ENCODE measurements around the gene CST3.
"Not testable (repeated sequence)": the region's sequence is repeated elsewhere in the genome, so short reads cannot be mapped to it uniquely, and the experiment has no call there.

The CST3 gene

DNA sequence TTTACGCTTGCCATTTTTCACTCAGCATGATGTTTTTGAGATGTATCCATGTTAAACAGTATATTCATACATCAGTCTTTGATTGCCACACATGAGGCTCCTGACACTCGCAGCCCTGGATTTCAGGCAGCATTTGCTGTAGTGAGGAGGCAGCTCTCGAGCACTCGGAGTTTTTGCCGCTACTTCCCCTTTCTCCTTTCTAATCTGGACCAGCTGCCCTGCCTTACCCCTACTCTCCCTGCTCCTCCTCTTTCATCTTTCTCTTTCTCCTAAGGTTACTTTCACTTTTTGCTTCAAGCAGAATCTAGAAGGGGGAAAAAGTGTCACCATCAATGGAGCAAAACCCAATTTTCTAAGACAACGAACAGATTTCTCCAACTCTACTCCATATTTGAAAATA lies 5.9 kb upstream of the CST3 start:
- DNase-seq (ENCODE audit: low spot score): no peak

DNA sequence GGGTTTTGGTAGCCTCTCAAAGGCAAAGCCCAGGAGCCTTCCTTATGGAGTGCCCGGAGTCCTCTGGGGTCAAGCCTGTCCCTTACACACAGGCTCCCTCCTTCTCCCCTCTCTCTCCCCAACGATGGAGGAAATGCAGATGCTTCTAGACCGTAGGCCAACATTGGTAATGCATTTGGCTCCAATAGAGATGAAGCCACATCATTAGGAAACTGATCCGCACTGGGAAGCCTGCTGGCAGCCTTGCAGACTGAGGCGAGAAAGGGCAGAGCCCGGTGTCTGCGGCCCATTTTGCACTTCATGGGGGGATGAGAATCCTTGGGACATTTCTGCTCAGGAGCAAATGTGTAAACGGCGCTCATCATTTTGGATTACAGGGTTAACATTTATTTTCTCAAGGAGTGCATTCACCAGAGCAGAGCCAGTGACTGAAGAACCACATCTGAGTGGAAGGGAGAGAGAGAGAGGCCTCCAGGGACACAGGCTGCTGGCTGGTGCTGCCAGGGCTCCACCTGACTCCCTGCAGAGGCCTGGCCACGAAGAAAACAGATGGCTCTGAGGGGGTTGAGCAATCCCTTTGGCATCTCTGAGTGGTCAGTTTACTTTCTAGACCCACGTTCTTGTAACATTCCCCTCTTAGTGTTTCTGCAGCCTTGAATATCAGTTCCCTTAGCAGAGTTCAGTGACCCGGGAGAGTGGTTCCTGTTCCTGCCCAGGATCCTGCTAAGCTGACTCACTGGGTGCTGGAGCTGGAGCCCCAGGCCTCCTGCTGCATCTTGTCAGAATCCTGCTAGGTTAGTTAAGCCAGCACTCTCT lies 4.4 kb upstream of the CST3 start:
- no peak for DNase-seq (ENCODE audit: low spot score)

- DNase-seq (ENCODE audit: low spot score): no peak
Observed at GRCh38 chr20:23640671-23641667, 3.2 kb upstream of the CST3 start.

- DNase-seq (ENCODE audit: low spot score): no peak
Observed at GRCh38 chr20:23640018-23640601, 2.4 kb upstream of the CST3 start.

GRCh38 chr20:23639490-23639958 lies 1.8 kb upstream of the CST3 start:
- no peak for DNase-seq (ENCODE audit: low spot score)

- DNase-seq (ENCODE audit: low spot score): no peak
Observed at GRCh38 chr20:23638309-23638708, 554 bp upstream of the CST3 start.

DNA sequence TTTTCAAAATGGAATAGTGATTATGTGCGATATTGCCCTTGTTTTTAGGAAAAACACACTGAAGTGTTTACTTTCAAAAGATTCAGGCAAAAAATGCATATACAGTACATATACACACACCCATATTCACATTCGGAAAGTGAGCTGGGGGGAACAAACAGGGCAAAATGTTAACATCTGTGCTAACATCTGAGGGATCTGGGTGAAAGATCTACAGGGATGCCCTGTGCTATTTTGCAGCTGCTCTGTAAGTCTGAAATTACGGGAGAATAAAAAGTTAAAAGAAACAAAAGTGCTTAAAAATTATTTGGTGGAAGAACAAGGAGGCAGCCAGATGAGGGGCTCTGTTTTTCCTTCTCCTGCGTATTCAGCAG lies 860 bp downstream of the CST3 start:
- no peak for DNase-seq (ENCODE audit: low spot score)

GRCh38 chr20:23636182-23636907 lies 1.4 kb downstream of the CST3 start:
- DNase-seq (ENCODE audit: low spot score): no peak

DNA sequence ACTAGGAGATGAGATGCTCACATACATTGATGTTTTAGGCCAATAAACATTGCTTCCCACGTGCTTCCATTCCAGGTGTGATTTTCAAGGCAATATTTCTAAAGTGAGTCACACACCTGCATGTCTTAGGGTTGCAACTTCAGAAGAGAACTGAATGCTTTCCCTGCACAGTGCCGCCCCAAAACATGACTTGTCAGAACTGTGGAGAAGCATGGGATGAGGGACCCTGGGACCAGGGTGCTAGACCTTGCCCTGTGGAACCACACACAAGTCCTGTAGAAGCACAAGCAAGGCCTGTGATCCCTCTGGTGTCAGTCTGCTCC lies 2.0 kb downstream of the CST3 start:
- not testable (repeated sequence) for DNase-seq (ENCODE audit: low spot score)

DNA sequence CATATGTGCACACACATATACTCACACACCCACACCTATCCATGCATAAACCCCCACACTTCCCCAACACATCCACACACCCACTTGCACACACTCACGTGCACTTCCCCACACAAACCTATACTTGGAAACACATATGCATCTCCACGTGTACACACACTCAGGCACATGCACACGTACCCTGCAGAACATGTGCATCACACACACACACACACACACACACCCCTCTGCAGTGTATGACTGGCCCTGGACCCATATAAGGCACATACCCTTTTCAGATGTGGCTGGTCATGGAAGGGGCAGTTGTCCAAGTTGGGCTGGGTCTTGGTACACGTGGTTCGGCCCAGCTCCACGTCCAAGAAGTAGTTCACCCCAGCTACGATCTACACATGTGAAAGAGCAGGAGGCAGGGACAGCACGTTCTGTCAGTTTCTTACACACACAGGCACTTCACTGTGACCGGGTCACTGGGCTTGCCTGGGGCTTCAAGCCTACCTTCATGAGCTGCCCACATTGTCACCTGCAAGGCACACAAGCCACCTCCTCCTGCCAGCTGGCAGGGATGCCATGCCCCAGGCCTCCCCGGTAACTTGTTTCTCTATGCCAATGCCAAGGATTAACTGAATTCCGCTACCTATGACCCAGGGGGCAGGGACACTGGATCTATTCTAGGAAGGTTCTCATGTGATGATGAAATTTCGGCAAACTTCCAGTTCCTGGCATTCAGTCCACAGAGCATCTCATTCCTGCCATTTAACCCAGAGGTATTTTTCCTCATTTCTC lies 2.6 kb downstream of the CST3 start:
- no peak for DNase-seq (ENCODE audit: low spot score)

DNA sequence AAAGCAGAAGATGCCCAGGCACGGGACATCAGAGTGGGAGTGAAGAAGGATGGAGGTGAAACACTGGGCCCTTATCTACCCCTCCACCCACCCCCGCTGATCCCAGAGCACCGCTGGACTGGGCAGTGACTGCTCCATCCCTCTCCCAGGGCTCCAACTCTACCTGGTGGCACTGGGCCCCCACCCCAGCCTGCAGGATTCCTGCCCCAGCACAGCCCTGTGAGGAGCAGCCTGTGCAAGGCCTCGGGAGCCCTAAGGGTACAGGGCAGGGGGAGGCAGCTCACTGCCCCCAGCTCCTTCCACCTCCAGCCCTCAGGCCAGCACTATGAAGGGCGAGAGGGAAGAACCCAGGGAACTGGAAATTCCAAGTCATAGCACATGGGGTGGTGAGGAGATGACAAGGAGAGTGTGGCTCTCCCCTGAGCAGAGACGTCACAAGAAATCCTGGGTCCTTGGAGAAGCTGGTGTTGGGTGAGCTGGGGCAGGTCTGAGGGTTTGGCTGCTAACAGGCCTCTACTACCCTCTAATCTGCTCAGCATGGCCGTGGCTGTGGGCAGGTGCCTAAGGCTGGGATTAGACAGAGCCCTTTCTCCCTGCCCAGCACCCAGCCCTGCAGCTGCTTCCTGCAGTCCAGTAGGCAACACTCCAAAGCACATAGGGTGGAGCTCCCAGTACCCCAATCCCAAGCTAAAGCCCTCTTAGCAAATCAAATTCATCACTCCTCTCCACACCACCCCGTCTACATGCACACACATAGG lies 3.5 kb downstream of the CST3 start:
- DNase-seq (ENCODE audit: low spot score): no peak

DNA sequence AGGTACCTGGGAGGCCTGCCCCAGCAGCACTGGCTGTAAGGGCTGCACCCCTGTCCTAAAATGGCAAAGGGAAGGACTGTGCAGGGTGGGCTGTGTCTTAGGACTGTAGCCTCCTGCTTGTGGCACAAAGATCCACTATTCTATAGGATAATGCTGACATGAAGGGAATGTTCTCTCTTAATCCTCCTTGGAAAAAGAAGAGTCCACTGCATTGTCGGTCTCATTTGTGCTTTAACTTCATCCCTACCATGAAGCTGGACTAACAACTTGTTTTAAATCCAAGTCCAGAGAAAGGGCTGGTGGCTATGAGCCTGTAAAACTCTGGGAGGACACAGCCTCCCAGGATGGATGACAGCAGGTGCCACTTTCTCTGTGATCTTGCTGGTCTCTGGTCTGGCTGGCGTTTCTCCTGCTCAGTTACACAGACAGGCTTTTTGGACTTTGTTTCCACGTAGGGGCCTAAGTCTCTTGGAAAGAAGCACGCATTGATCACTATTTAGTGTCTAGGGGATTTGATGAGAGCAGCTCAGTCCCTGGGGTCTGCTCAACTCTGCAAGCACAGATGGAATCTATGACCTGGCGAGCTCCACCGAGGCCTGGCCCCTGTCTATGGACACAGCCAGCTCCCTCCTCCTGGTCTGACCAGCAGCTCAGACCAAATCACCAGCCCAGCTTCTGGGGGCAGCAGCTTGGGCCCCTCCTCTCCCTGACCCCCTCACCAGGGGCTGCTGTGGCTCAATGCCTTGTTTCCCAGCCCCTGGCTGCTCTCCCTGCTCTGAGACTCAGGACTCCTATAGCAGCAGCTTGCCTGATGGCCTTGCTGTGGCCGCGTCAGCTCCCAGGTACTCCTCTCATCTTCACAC lies 4.8 kb downstream of the CST3 start:
- DNase-seq (ENCODE audit: low spot score): no peak

GRCh38 chr20:23631981-23632710 lies 5.6 kb downstream of the CST3 start:
- DNase-seq (ENCODE audit: low spot score): no peak

GRCh38 chr20:23631226-23631822 lies 6.4 kb downstream of the CST3 start:
- DNase-seq (ENCODE audit: low spot score): no peak

- DNase-seq (ENCODE audit: low spot score): no peak
Observed at GRCh38 chr20:23630392-23630849, 7.3 kb downstream of the CST3 start.

DNA sequence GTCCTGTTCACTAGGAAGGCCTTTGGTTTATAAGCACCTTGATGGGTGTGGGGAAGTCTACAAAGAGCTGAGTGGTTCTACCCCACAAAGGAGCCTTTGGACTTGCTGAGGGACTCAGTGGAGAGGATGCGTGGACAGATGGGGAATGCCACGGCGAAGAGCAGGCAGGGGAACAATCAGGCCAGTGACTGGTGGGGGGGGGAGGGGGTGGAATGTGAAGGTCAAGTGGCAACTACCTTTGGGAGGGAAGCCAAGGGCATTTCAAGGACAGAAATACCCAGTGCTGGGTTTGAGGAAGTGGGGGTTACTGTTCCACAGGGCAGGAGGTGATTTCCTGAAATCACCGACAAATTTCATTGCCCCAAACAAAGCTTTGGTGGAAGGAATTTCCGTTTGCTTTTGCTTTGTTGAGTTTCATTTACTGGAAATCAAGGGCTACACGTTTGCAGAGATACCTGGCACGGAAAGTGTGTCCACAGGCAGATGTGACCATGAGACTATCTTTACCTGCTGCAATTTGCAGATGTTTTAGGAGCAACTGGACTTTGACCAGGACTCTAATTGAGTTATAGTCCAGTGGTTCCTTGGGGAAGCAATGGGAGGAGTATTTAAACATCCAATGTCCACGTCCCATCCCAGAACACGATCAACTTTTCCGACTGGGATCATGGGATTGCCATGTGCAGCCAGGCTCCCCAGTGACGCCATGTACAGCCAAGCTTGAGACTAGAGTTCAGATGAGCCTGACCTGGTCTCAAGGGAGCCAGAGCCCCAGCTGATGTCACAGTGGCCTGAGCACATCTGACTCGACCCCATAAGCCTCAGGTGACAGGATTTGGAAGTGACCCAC lies 8.0 kb downstream of the CST3 start:
- no peak for DNase-seq (ENCODE audit: low spot score)

DNA sequence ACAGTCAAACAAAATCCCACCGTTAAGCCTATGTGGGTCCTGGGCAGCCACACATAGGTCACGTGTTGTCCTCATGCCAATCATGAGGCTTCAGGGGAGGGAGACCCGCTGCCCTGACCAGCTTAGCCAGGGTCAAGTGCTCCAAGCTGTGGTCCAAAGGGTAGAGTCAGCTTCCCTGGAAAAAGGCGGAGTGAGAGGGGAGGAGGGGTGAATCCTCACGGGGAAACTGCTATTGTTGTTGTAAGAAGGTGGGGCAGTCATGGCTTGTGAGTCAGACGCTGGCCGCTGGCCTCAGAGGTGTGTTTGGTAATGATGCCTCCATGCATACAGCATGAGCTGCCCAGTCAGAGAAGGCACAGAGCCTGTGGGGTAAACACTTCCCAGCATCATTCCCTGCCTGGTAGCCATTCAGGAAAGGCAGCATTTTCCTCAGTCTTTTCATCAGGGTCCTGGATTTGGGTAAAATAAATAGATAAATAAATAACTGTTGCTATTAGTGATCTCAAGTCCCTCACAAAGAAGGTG lies 8.7 kb downstream of the CST3 start:
- DNase-seq (ENCODE audit: low spot score): no peak

Data from CD4-positive, alpha-beta T cell treated with Interleukin-6 at 100 ng/mL for 8 hours (primary cell).